ACC112 (cell line): ENCODE measurements around the gene GMIP.

Experiments used
- H2AFZ ChIP-seq: fragments of 200-600 bp; sonication (generic); one replicate; pipeline ENCODE4 v1.6.0; 2017; ENCODE audit warnings: antibody characterized with exemption, low read length; ENCODE audit not compliant: unreplicated experiment
- H3K27ac ChIP-seq: fragments of 200-600 bp; sonication (generic); 2 replicates; pipeline ENCODE4 v1.5.1; 2014; ENCODE audit warnings: low read depth, mild to moderate bottlenecking, antibody characterized with exemption, low read length, moderate library complexity
- H3K27me3 ChIP-seq: fragments of 200-600 bp; sonication (generic); 2 replicates; pipeline ENCODE4 v1.6.1; 2014; ENCODE audit warnings: mild to moderate bottlenecking, antibody characterized with exemption, low read length, moderate library complexity, mixed read lengths; ENCODE audit not compliant: insufficient read depth
- H3K36me3 ChIP-seq: fragments of 200-600 bp; sonication (generic); 2 replicates; pipeline ENCODE4 v1.6.1; 2016; ENCODE audit warnings: mild to moderate bottlenecking, antibody characterized with exemption, low read length, moderate library complexity, mixed read lengths; ENCODE audit not compliant: insufficient read depth
- H3K4me1 ChIP-seq: fragments of 200-600 bp; sonication (generic); one replicate; pipeline ENCODE4 v1.6.1; 2016; ENCODE audit warnings: low read length, mixed read lengths; ENCODE audit not compliant: insufficient read depth, unreplicated experiment, control insufficient read depth
- H3K4me3 ChIP-seq: fragments of 200-600 bp; sonication (generic); 2 replicates; pipeline ENCODE4 v1.5.1; 2014; ENCODE audit warnings: mild to moderate bottlenecking, low read depth, low read length
- H3K79me2 ChIP-seq: fragments of 200-600 bp; sonication (generic); one replicate; pipeline ENCODE4 v1.6.0; 2016; ENCODE audit warnings: low read length; ENCODE audit not compliant: control insufficient read depth, unreplicated experiment, insufficient read depth

Gene GMIP

GRCh38 chr19:19659646-19660245 lies 16.3 kb upstream of the GMIP start:
- 0 out of 2 replicates have a peak, but pooled peaks cover 6% of the 10 kb centered on the region for H3K36me3 ChIP-seq
- H3K27me3 ChIP-seq: no peaks in the 10 kb centered on the region
- H3K4me3 ChIP-seq: no peak overlapping the region
- no peak overlapping the region for H2AFZ ChIP-seq
- peaks cover 27% of the 10 kb centered on the region for H3K79me2 ChIP-seq
- peaks cover 14% of the 10 kb centered on the region for H3K4me1 ChIP-seq
- no peak overlapping the region for H3K27ac ChIP-seq

- H3K4me3 ChIP-seq: no peak overlapping the region
These were observed 13.9 kb upstream of the GMIP start for GRCh38 chr19:19657397-19657783.

GRCh38 chr19:19656451-19657396 lies 13.3 kb upstream of the GMIP start:
- Histone ChIP-seq H3K4me3 (no peak overlapping the region), H3K36me3 (0 out of 2 replicates have a peak, but pooled peaks cover 6% of the 10 kb centered on the region), H3K79me2 (peaks cover 8% of the 10 kb centered on the region), H2AFZ (no peak overlapping the region), H3K27me3 (no peaks in the 10 kb centered on the region), H3K27ac (no peak overlapping the region), H3K4me1 (peaks cover 7% of the 10 kb centered on the region)

More at GRCh38 chr19:19657397-19657783, 13.9 kb upstream of the GMIP start:
- H3K79me2 ChIP-seq: peaks cover 15% of the 10 kb centered on the region
- H2AFZ ChIP-seq: no peak overlapping the region
- H3K36me3 ChIP-seq: 0 out of 2 replicates have a peak, but pooled peaks cover 6% of the 10 kb centered on the region
- no peak overlapping the region for H3K27ac ChIP-seq
- no peaks in the 10 kb centered on the region for H3K27me3 ChIP-seq
- peaks cover 12% of the 10 kb centered on the region for H3K4me1 ChIP-seq

- Histone ChIP-seq H3K27ac (no peak overlapping the region), H3K4me3 (no peak overlapping the region), H3K36me3 (0 out of 2 replicates have a peak, but pooled peaks cover 6% of the 10 kb centered on the region), H2AFZ (no peak overlapping the region), H3K27me3 (no peaks in the 10 kb centered on the region), H3K79me2 (no peaks in the 10 kb centered on the region), H3K4me1 (no peaks in the 10 kb centered on the region)
These were observed 12.3 kb upstream of the GMIP start for GRCh38 chr19:19655641-19656343.

- Histone ChIP-seq H2AFZ (no peak overlapping the region), H3K27me3 (no peaks in the 10 kb centered on the region), H3K4me1 (no peaks in the 10 kb centered on the region), H3K79me2 (no peaks in the 10 kb centered on the region), H3K36me3 (0 out of 2 replicates have a peak, but pooled peaks cover 6% of the 10 kb centered on the region), H3K4me3 (no peak overlapping the region), H3K27ac (no peak overlapping the region)
These were observed 11.7 kb upstream of the GMIP start for GRCh38 chr19:19655051-19655594.

GRCh38 chr19:19654441-19654840 lies 11.0 kb upstream of the GMIP start:
- Histone ChIP-seq H3K4me1 (no peaks in the 10 kb centered on the region), H2AFZ (no peak overlapping the region), H3K79me2 (no peaks in the 10 kb centered on the region), H3K27ac (no peak overlapping the region), H3K27me3 (no peaks in the 10 kb centered on the region), H3K36me3 (0 out of 2 replicates have a peak, but pooled peaks cover 6% of the 10 kb centered on the region), H3K4me3 (no peak overlapping the region)

- H3K79me2 ChIP-seq: no peaks in the 10 kb centered on the region
- no peak overlapping the region for H3K27ac ChIP-seq
- H3K4me1 ChIP-seq: no peaks in the 10 kb centered on the region
- no peak overlapping the region for H3K4me3 ChIP-seq
- no peak overlapping the region for H2AFZ ChIP-seq
- H3K36me3 ChIP-seq: 0 out of 2 replicates have a peak, but pooled peaks cover 6% of the 10 kb centered on the region
- no peaks in the 10 kb centered on the region for H3K27me3 ChIP-seq
These were observed 10.2 kb upstream of the GMIP start for GRCh38 chr19:19653597-19654147.

GRCh38 chr19:19652482-19653295 lies 9.2 kb upstream of the GMIP start:
- Histone ChIP-seq H2AFZ (no peak overlapping the region), H3K27me3 (no peaks in the 10 kb centered on the region), H3K79me2 (no peaks in the 10 kb centered on the region), H3K4me3 (no peak overlapping the region), H3K36me3 (no peaks in the 10 kb centered on the region), H3K4me1 (no peaks in the 10 kb centered on the region), H3K27ac (no peak overlapping the region)

GRCh38 chr19:19651076-19651475 lies 7.6 kb upstream of the GMIP start:
- H3K27me3 ChIP-seq: no peaks in the 10 kb centered on the region
- no peak overlapping the region for H3K27ac ChIP-seq
- no peak overlapping the region for H2AFZ ChIP-seq
- no peaks in the 10 kb centered on the region for H3K36me3 ChIP-seq
- H3K4me1 ChIP-seq: no peaks in the 10 kb centered on the region
- no peak overlapping the region for H3K4me3 ChIP-seq
- H3K79me2 ChIP-seq: no peaks in the 10 kb centered on the region
